HepG2 (cell line): ENCODE results near the gene S100A13. TPM values are rescaled to one million over a fixed set of nuclear protein-coding genes. Genes with fewer than 3 reads are reported as not detected.

Experiments used
- ELF3 ChIP-seq: IDR thresholded peaks from 2 replicates; pipeline ENCODE4 v1.6.1; 2016; ENCODE audit warnings: missing genetic modification reagents, missing compliant biosample characterization
- FOXA1 ChIP-seq, 2 experiments: fragments of 450-650 bp in 1 of 2; sonication (generic) in 1 of 2; formaldehyde crosslinking in 1 of 2; IDR thresholded peaks; 2 replicates each; pipeline versions ENCODE4 v1.4.0 to v1.6.1; 2016 to 2020; ENCODE audit warnings: missing genetic modification reagents in 1 of 2
- FOXO4 ChIP-seq: sonication (generic); formaldehyde crosslinking; conservative IDR thresholded peaks from 2 replicates; pipeline ENCODE4 v1.8.1; 2023; ENCODE audit warnings: missing genetic modification reagents
- HNF4G ChIP-seq, 2 experiments: sonication (generic) in 1 of 2; formaldehyde crosslinking in 1 of 2; IDR thresholded peaks; 2 replicates each; pipeline versions ENCODE4 v1.4.0 to v1.6.1; 2011 to 2020; ENCODE audit warnings: borderline replicate concordance in 2 of 2, low read depth in 2 of 2, mild to moderate bottlenecking in 2 of 2, low read length in 1 of 2, missing genetic modification reagents in 1 of 2, moderate library complexity in 1 of 2
- MXI1 ChIP-seq: IDR thresholded peaks from 3 replicates; pipeline ENCODE4 v1.6.1; 2012; ENCODE audit warnings: low read depth, low read length, inconsistent platforms, borderline replicate concordance
- NFYC ChIP-seq: IDR thresholded peaks from 2 replicates; pipeline ENCODE4 v1.6.1; 2016; ENCODE audit warnings: missing genetic modification reagents, missing compliant biosample characterization
- PBX3 ChIP-seq: sonication (generic); formaldehyde crosslinking; IDR thresholded peaks from 2 replicates; pipeline ENCODE4 v1.8.1; 2023; ENCODE audit warnings: missing genetic modification reagents, inconsistent platforms, borderline replicate concordance
- POGK ChIP-seq: sonication (generic); formaldehyde crosslinking; conservative IDR thresholded peaks from 2 replicates; pipeline ENCODE4 v1.8.0; 2022; ENCODE audit warnings: mild to moderate bottlenecking, moderate library complexity, missing genetic modification reagents
- SMAD1 ChIP-seq: sonication (generic); formaldehyde crosslinking; IDR thresholded peaks from 2 replicates; pipeline ENCODE4 v1.4.0; 2020; ENCODE audit warnings: missing genetic modification reagents, low read depth, mild to moderate bottlenecking, borderline replicate concordance
- TBP ChIP-seq: sonication (generic); formaldehyde crosslinking; IDR thresholded peaks from 2 replicates; pipeline ENCODE4 v1.5.0; 2020; ENCODE audit warnings: missing genetic modification reagents
- YY1 ChIP-seq: IDR thresholded peaks from 2 replicates; pipeline ENCODE4 v1.6.1; 2011; ENCODE audit warnings: low read length, low read depth, moderate library complexity, mild to moderate bottlenecking; ENCODE audit not compliant: insufficient read depth, insufficient replicate concordance
- ZBTB8A ChIP-seq: sonication (generic); formaldehyde crosslinking; IDR thresholded peaks from 2 replicates; pipeline ENCODE4 v1.4.0; 2020; ENCODE audit warnings: mild to moderate bottlenecking, low read depth, missing genetic modification reagents, borderline replicate concordance
- ZNF136 ChIP-seq: sonication (generic); formaldehyde crosslinking; IDR thresholded peaks from 2 replicates; pipeline ENCODE4 v1.8.1; 2022; ENCODE audit warnings: low read depth, mild to moderate bottlenecking, moderate library complexity, missing genetic modification reagents
- ZNF274 ChIP-seq: sonication (generic); formaldehyde crosslinking; IDR thresholded peaks from 2 replicates; pipeline ENCODE4 v1.5.1; 2020; ENCODE audit warnings: mild to moderate bottlenecking, missing genetic modification reagents
- ZNF276 ChIP-seq: sonication (generic); formaldehyde crosslinking; IDR thresholded peaks from 2 replicates; pipeline ENCODE4 v1.4.0; 2020; ENCODE audit warnings: mild to moderate bottlenecking, low read depth, missing genetic modification reagents
- ZNF350 ChIP-seq: sonication (generic); formaldehyde crosslinking; IDR thresholded peaks from 2 replicates; pipeline ENCODE4 v1.4.0; 2020; ENCODE audit warnings: mild to moderate bottlenecking, low read depth, missing genetic modification reagents, borderline replicate concordance
- ZNF44 ChIP-seq: sonication (generic); formaldehyde crosslinking; IDR thresholded peaks from 2 replicates; pipeline ENCODE4 v1.5.1; 2020; ENCODE audit warnings: mild to moderate bottlenecking, missing genetic modification reagents
- ZNF574 ChIP-seq: sonication (generic); formaldehyde crosslinking; IDR thresholded peaks from 2 replicates; pipeline ENCODE4 v1.4.0; 2020; ENCODE audit warnings: missing genetic modification reagents
- polyA plus RNA-seq, 8 experiments: library from polyadenylated mRNA; depleted of rRNA in 3 of 8; stranded (reverse) in 7 of 8; unstranded in 1 of 8; fragments of >200 nt; fragmentation: Illumina TruSeq in 4 of 8; extraction: Trizol in 4 of 8; gene quantifications; 2 replicates each; pipeline versions ENCODE4 v1.2.1 to v1.2.3, GENCODE V29; 2011 to 2016; ENCODE audit warnings: low read depth in 4 of 8, missing spikeins in 1 of 8, mixed read lengths in 1 of 8; ENCODE audit not compliant: insufficient read depth in 1 of 8
- total RNA-seq, 5 experiments: library from RNA; depleted of rRNA; stranded (reverse); fragments of >200 nt; fragmentation: Illumina TruSeq; extraction: Trizol; gene quantifications; 2 replicates each; pipeline ENCODE4 v1.2.3, GENCODE V29; 2016; ENCODE audit warnings: low read depth in 1 of 5

The S100A13 gene
- total and polyA plus RNA-seq, 2 of the 13 experiments (the other 11 are each of a cell fraction or from before 2014, with no cell fraction given), result 89.5 to 172 TPM

- no peak; the same call in 1 of the 2 replicates for TF ChIP-seq ZNF274 (CRISPR knock-in tag)
- TF ChIP-seq ZNF136 (CRISPR knock-in tag), result 0 out of 2 replicates have a peak, but pooled peaks have one; percentile 57
- peak; percentile 69; the same call in 1 of the 2 replicates for TF ChIP-seq ZNF350 (CRISPR knock-in tag)
- TF ChIP-seq TBP (CRISPR knock-in tag), result 0 out of 2 replicates have a peak, but pooled peaks have one; percentile 75
- TF ChIP-seq ZNF276 (CRISPR knock-in tag), result no peak
- peak; percentile 26; the same call in 1 of the 2 replicates for TF ChIP-seq ZNF574 (CRISPR knock-in tag)
- peak; percentile 69; the same call in 1 of the 3 replicates for TF ChIP-seq MXI1
- no peak for TF ChIP-seq FOXO4
- TF ChIP-seq POGK (CRISPR knock-in tag), result no peak
- TF ChIP-seq ZNF44 (CRISPR knock-in tag), result peak; percentile 32; the same call in 1 of the 2 replicates
- peak; percentile 43; the same call in 1 of the 2 replicates for TF ChIP-seq ELF3 (CRISPR knock-in tag)
- peak; percentile 88 for TF ChIP-seq YY1
- TF ChIP-seq HNF4G (IDR thresholded peaks at IDR 0.05; ENCODE audit: borderline replicate concordance, low read depth, low read length), result no peak
- TF ChIP-seq HNF4G (CRISPR knock-in tag; IDR thresholded peaks at IDR 0.05; ENCODE audit: borderline replicate concordance, low read depth), result no peak
- TF ChIP-seq NFYC (CRISPR knock-in tag), result peak; percentile 97
- TF ChIP-seq PBX3 (CRISPR knock-in tag), result no peak
- TF ChIP-seq FOXA1 (IDR thresholded peaks at IDR 0.05), result no peak
- TF ChIP-seq FOXA1 (CRISPR knock-in tag; IDR thresholded peaks at IDR 0.05), result no peak
- no peak for TF ChIP-seq SMAD1 (CRISPR knock-in tag)
- no peak for TF ChIP-seq ZBTB8A (CRISPR knock-in tag)
Measured at GRCh38 chr1:153670859-153671627, 43.7 kb upstream of the S100A13 start, which contains the start of gene ILF2 (continued).
